DMS53 (cell line): ENCODE data around the gene RAB4B.
"Not testable (repeated sequence)": the region's sequence is repeated elsewhere in the genome, so short reads cannot be mapped to it uniquely, and the experiment has no call there.

Experiments
- DNase-seq: peaks from one replicate; lab custom pipeline; 2025; lab: John Stamatoyannopoulos, UW

RAB4B gene

DNA sequence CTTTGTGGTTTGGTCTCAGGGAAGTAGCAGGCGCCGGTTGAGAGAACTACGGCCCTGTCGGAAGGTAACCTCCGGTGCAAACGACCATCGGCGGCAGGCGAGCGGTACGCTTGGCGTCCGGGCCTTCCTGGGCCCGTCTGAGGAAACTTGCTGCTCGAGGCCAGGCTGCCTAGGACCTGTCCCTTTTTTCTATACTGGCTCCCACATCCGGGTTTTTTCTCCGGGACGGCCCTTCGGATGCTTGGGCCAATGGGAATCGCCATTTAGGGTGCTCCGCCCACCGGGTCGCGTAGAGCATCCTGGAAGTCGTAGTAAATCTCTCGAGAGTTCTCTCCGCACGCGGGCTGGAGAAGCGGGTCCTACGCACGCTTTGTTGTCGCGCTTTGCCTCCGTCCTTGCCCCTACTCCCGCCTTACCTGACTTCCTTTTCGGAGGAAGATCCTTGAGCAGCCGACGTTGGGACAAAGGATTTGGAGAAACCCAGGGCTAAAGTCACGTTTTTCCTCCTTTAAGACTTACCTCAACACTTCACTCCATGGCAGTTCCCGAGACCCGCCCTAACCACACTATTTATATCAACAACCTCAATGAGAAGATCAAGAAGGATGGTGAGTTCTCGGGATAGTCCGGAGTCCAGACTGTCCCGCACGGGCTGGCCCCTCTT lies 27.0 kb upstream of the RAB4B start, which contains the start of gene SNRPA:
Gene SNRPA, plus strand, starts transcription at position 330 of the 664 bp plus-strand sequence. Its CDS starts 206 bp downstream, at position 536.
- peak; percentile 100 for DNase-seq

DNA sequence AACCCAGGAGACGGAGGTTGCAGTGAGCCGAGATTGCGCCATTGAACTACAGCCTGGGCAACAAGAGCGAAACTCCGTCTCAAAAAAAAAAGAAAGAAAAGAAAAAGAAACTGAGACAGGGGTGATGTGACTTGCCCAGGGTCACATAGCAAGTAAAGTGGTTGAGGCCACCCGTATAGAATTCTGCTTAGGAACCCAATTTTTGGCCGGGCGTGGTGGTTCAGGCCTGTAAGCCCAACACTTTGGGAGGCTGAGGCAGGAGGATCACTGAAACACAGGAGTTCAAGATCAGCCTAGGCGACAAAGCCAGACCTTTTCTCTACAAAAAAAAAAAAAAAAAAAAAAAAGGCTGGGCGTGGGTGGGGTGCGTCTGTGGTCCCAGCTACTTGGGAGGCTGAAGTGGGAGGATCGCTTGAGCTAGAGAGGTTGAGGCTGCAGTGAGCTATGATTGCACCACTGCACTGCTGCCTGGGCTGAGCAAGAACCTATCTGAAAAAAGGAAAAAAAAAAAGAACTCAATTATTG lies 25.7 kb upstream of the RAB4B start:
- DNase-seq = no peak

DNA sequence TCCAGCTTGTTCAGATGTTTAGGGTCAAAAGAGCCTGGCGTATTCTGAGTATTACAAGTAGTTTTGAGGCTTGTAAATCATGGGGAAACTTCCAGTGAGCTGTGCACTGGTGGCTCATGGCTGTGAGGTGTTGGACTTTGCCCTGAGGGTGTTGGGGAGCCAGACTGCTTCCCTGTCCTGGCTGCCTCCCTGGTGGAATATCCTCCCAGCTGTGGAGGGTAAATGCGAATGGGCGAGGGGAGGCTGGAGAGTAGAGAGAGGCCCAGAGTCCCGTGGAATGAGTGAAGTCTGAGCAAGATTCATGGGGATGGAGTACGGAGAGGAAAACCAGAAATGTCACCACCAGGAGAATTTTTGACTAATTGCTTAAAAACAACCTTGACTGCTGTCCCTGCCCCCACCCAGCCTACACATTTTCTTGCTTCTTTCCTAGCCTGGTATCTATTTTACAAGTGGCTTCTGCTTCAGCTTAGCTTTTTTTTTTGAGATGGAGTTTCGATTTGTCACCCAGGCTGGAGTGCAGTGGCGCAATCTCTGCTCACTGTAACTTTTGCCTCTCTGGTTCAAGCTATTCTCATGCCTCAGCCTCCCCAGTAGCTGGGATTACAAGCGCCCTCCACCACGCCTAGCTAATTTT lies 23.3 kb upstream of the RAB4B start:
- no peak for DNase-seq

DNA sequence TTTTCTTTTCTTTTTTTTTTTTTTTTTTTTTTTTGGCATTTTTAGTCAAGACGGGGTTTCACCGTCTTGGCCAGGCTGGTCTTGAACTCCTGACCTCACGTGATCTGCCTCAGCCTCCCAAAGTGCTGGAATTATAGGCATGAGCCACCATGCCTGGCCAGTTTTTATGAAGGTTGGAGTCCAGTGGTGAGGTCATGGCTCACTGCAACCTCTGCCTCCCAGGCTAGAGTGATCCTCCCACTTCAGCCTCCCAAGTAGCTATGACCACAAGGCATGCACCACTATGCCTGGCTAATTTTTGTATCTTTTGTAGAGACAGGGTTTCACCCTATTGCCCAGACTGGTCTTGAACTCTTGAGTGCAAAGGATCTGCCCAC lies 22.8 kb upstream of the RAB4B start:
- no peak for DNase-seq

DNA sequence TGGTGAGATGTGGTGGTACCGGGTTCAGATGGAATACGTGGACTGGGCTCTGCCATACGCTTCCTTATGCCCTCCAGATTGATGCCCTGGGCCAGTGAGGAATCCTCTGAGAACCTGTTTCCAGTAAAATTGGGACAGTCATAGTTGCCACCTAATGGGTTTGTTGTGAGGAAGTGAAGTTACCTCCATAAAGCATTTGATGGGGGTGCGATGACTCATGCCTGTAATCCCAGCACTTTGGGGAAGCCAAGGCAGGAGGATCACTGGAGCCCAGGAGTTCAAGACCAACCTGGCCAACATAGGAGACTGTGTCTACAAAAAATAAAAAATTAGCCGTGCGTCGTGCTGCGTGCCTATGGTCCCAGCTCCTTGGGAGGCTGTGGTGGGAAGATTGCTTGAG lies 22.3 kb upstream of the RAB4B start:
- no peak for DNase-seq

DNA sequence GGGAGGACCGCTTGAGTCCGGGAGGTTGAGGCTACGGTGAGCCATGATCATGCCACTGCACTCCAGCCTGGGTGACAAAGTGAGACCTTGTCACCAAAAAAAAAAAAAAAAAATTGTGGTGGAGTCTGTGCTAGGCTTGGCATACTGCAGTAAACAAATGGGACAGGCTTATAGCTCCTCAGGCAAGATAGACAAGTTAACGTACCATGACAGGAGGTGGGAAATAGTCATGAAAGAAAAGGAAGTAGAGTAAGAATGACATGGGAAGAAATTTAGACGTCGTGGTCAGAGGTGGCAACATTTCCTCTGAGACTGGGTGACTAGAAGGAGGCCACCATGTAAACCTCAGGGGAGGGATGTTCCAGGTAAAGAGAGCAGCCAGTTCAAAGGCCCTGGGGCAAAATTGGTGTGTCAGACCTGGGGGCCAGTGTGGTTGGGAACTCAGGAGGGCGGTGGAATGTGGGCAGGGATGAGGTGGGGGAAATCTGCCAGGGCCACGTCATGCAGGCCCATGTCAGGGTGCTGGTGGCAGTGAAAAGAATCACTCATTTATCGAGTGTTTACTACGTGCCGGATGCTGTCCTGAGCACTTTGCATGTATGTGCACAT lies 21.4 kb upstream of the RAB4B start:
- DNase-seq = no peak

DNA sequence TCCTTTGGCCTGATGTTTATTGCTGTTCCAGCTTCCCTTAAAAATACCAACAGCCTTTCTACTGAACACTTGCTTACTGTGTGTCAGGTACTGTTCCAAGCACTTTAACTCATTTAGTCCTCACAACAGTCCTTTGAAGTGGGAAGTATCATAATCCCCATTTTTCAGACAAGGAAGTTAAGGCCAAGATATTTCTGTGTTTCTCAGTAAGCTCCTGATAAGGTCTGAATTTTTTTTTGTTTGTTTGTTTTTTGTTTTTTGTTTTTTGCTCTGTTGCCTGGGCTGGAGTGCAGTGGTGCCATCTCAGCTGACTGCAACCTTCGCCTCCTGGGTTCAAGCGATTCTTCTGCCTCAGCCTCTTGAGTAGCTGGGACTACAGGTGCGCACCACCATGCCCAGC lies 19.6 kb upstream of the RAB4B start:
- DNase-seq = no peak

DNA sequence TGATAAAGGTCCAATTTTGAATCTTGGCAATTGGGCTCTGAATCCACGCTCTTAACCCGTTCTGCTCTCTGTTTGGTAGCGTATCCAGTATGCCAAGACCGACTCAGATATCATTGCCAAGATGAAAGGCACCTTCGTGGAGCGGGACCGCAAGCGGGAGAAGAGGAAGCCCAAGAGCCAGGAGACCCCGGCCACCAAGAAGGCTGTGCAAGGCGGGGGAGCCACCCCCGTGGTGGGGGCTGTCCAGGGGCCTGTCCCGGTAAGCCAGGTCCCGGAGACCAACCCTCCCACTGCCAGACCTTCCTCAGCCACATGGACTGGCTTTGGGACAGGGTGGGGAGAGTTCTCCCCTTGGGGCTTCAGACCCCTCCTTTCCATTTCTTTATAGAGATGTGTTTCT lies 18.7 kb upstream of the RAB4B start:
- DNase-seq = no peak

DNA sequence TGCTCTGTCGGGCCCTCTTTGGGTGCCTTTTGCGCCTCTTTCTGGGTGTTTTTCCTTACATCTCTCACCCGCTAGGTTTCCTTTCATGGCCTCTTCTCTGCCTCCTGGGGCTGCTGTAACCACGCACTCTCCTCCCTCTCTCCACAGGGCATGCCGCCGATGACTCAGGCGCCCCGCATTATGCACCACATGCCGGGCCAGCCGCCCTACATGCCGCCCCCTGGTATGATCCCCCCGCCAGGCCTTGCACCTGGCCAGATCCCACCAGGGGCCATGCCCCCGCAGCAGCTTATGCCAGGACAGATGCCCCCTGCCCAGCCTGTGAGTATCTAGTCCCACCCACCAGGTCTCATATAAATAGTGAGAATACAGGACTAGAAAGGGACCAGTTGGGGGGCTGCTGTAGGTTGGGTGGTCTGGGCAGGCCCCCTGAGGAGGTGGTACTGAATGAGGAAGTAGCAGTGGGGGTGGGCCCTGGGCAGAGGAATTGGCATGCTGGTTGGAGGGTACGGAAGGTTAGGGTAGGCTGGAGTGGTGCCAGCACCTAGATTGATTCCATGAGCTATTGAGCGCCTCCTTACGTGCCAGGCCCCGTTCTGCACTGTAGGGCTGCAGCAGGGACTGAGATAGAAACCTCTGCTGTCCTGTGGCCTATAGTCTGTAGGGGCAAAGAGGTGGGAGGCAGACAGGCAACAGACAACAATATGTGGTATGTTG lies 15.1 kb upstream of the RAB4B start:
- DNase-seq = no peak

DNA sequence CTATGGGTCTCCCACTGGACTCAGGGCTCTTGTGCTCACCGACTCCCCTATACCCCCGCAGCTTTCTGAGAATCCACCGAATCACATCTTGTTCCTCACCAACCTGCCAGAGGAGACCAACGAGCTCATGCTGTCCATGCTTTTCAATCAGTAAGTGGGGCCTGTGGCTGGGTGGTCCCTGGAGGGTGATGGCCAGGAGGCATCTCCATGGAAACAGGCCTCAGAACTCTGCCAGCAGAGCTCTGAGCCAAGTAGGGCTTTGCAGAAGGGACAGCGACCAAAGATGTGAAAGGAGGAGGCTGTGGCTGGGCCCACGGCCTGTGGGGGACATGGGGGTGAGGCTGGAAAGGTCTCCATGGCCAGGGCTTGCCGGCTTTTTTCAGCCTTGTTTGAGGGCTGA lies 14.5 kb upstream of the RAB4B start:
- no peak for DNase-seq

DNA sequence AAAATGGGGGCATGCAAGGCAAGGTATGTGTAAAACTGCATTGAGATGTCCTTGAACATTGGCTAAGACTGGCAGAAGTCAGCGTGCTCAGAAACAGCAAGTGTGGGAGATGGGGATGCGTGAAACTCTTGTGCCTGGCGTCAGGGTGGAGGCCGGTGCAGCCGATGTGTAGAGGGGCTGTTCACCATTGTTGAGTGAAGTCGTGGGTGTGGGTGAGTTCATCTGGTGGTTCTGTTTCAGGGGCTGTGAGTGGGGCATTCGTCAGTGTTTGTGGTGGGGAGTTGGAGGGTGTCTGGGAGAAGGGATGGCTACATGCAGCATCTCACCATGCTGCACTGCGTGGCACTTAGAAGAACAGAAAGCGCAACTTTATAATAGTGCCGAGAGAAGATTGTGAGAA lies 14.1 kb upstream of the RAB4B start:
- no peak for DNase-seq

DNA sequence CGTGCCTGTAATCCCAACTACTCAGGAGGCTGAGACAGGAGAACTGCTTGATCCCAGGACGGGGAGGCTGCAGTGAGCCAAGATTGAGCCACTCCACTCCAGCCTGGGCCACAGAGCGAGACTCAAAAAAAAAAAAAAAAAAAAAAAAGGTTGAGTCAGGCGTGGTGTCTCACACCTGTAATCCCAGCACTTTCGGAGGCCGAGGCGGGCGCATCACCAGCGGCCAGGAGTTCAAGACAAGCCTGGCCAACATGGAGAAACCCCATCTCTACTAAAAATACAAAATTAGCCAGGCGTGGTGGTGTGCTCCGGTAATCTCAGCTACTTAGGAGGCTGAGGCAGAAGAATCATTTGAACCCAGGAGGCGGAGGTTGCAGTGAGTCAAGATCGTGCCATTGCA lies 11.7 kb upstream of the RAB4B start:
- not testable (repeated sequence) for DNase-seq

DNA sequence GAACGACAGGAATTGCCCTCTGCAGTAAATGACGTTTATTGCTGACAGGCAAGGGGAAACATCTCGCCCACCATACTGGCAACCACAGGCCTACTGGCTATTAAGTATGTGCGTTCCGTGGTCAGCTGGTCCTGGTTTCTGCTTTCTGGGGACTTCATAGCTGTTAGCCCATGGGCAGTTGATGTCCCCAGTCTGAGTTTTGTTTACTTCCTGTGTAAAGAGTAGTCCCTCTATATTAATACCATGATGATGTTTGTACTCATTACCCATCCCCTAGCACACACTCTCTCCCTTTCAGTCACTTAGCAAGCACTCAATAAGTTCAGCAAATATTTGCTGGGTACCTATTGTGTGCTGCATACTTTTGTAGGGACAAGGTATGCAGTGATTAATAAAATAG lies 9.2 kb upstream of the RAB4B start:
- peak; percentile 84 for DNase-seq

DNA sequence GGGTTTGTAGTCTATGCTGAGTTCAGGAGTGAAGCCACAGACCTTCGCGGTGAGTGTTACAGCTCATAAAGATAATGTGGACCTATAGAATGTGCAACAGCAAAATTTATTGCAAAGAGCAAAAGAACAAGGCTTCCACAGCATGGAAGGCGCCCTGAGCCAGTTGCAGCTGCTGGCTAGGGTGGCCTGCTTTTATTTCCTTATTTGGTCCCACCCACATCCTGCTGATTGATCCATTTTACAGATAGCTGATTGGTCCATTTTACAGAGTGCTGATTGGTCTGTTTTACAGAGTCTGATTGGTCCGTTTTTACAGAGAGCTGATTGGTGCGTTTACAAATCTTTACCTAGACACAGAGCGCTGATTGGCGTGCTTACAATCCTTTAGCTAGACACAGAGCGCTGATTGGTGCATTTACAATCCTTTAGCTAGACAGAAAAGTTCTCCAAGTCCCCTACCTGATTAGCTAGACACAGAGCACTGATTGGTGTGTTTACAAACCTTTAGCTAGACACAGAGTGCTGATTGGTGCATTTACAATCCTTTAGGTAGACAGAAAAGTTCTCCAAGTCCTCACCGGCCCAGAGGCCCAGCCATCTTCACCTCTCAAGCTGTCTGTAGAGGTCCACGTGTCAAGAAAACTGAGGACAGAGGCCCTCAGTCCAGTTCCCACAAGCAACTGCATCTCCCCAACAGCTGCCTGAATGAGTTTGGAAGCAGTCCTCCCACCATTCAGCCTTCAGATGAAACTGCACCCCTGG lies 6.8 kb upstream of the RAB4B start:
- DNase-seq = peak; percentile 59

DNA sequence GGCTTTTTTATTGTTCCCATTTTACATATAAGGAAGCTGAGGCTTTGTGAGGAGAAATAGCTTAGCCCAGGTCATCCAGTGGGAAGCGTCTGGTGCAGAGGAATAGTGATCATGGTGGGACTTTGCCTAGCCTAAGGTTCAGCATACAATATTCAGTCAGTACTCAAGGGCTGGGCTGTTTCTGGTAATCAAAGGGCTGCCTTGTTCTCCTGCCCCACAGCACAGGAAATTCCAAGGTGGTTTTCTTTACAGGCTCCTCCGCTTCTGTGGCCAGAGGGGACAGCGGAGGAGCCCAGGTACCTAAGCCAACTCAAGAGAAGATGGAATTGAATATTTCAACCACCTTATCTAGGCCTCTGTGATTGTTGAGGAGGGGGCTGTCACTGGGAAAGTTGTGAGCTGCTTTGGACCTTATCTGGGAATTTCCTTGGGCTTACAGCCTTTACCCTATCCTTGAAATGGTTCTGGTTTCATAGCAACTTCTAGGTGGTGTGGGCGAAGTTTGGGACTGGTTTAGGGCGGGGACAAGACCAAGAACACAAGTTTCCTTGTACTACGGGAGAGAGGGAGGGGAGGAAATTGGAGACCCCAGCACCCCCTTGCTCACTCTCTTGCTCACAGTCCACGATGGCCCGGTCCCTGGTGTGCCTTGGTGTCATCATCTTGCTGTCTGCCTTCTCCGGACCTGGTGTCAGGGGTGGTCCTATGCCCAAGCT lies 3.0 kb upstream of the RAB4B start, which contains the start of gene MIA:
Gene MIA, plus strand, starts transcription at position 606 of the 716 bp plus-strand sequence. Its CDS starts 22 bp downstream, at position 628.
- no peak for DNase-seq

DNA sequence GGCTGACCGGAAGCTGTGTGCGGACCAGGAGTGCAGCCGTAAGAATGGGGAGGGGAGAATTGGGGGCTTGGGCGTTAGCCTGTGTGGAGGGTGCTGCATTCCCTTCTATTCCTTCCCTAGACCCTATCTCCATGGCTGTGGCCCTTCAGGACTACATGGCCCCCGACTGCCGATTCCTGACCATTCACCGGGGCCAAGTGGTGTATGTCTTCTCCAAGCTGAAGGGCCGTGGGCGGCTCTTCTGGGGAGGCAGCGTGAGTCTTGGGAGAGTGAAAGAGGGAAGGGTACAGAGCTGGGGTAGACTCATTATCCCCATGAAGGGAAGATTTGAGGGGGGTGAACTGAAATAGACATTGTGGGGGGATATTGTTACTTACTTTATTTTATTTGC lies 2.4 kb upstream of the RAB4B start:
- DNase-seq = no peak

DNA sequence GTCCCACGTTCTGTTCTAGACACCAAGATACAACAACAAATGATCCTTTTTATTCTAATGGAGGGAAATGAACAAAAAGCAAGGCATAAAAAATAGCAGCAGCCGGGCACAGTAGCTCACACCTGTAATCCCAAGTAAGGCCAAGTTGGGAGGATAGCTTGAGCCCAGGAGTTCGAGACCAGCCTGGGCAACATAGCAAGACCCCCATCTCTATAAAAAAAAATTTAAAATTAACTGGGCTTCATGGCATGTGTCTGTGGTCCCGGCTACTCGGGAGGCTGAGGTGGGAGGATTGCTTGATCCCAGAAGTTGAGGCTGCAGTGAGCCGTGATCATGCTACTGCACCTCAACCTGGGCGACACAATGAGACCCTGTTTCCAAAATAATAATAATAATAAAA lies 1.7 kb upstream of the RAB4B start:
- no peak for DNase-seq

DNA sequence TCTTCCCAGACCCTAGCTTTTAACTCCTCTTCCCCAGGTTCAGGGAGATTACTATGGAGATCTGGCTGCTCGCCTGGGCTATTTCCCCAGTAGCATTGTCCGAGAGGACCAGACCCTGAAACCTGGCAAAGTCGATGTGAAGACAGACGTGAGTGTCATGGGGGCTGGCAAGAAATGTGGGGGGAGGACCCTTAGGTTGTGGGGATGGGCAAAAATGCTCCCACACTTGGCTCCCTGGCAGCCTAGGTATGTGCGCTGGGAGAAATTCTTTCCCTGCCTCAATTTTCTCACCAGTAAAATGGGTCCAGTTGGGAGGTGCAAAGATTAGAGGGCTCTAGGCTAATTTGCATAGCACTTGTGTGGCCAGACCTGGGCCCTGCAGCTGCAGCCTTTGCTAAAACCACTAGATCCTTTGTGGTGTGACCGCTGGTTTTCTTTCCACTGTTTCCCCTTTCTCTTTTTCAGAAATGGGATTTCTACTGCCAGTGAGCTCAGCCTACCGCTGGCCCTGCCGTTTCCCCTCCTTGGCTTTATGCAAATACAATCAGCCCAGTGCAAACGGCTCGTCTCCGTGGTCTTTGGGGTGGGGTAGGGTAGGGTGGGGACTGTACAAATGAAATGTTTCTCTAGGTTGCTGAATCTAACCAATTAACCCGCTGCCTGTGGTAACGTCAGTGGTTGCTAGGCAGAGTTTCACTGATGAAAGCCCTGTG lies 959 bp upstream of the RAB4B start:
- peak; percentile 97 for DNase-seq

DNA sequence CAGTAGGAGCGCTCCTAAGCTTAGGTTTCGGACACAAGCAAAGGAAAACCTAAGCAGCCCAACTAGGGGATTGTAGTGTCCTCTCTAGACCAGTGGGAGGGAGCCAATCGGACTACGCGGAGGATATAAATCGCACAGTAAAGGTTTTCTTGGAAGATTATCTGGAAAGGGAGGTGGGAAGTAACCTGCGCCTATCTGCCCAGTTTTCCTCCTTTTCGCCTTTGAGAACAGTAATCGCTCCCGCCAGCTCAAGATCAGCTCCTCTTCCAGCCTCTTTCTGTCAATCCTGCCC lies 456 bp upstream of the RAB4B start:
- DNase-seq = no peak

DNA sequence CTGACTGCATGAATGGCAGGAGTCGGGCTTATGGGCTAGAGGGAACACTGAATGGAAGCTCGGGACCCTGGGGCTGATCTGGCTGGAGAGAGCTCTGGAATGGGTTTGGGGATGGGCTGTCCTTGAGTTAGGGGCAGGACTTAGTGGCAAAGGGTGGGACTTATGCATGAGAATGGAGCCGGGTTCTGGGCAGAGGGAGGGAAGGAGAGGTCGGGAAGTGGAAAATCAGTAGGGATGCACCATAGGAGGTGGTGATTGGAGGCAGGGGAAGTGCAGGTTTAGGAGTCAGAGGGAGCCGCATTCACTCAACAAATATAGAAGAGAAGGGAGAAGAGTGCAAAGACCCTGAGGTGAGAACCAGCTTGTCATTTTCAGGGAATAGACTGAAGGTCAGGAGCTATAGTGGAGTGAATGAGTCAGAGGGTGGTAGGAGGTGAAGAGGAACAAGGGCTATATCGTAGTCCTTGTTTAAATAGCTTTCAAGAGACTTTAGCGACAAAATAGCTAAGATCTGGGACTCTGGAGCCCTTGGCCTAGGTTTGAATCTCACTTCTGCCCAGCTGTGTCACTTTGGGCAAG lies 748 bp downstream of the RAB4B start:
- peak; percentile 74 for DNase-seq
